Fibroblast of the conjunctiva (primary cell): Measurements from ENCODE around the gene TMEM184C.

Experiments
- DNase-seq: peaks from one replicate; pipeline ENCODE4 v3.0.0-alpha.2; 2010; ENCODE audit warnings: low read depth

TMEM184C gene

GRCh38 chr4:147599769-147600168, 17.4 kb upstream of the TMEM184C start:
- no peak for DNase-seq

DNA sequence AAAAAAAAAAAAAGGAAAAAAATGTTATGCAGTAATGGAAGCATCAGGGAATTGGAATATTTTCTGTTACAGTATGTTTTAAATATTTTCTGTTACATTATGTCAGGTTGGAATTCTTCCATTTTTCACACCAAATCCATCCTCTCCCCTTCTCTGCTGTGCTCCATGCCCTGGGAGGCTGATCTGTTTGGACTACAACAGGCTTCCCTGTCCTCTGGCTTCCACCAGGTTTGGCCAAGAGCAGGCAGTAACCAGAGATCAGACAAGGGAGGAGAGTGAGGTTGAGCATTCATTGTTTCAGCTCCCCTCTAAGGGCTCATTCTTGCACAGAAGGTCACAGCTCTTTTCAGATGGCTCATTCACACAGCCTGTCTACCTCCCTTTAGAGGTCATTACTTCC, 11.7 kb upstream of the TMEM184C start:
- no peak for DNase-seq

DNA sequence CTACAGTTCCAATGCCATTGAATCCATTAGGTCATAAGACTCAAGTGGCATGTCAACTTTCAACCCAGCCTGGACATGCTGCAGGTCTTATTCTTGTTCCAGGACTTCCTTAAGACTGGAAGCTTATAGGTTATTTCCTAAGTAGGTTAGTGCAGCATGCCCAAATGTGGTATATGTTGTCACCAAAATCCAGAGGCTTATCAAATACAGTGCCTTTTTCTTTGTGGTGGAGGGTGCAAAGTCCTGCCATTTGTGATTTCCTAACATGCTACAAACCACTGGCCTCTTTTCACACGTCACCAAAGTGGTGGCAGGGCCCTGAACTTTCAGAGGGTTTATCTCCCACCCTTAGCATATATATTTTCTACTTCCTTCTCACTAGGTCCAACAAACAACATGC, 9.7 kb upstream of the TMEM184C start:
- DNase-seq: no peak

- DNase-seq: peak; percentile 77
These were observed 6.5 kb upstream of the TMEM184C start for GRCh38 chr4:147610686-147611085.

GRCh38 chr4:147616849-147617172, 386 bp upstream of the TMEM184C start:
- no peak for DNase-seq

DNA sequence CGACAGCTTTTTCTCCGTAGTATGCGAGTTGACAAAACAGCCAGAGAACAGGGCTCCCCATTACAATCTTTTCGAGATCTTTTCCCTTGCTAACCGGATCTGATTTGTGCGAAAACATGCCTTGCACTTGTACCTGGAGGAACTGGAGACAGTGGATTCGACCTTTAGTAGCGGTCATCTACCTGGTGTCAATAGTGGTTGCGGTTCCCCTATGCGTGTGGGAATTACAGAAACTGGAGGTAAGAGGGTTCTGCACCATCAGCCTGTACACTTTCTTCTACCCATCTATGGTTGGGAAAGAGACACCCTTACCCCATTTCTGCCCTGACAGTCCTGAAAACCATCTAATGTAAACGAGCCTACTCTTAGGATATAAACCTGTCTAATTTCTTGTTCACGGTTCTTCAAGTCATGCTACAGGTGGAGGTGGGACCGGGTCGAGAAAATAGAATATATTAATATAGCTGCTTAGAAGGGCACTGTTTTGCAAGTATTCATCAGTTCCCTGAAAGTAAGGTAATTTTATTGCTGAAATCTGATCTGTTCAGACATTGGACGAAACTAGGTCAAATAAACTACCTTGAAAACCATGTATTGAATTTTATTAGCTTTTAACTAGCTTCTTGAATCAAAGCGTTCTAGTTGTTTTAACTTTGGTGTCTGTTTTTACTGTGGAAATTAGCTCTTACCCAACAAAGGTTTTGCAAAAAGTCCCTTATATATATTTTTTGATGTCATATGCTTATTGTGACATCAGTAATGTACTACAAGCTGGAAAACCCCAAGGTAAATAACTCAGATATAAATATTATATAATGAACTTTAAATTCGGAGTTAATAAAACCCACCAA, 869 bp downstream of the TMEM184C start:
- DNase-seq: no peak

GRCh38 chr4:147620315-147620714, 3.1 kb downstream of the TMEM184C start:
- no peak for DNase-seq

GRCh38 chr4:147625733-147626132, 8.5 kb downstream of the TMEM184C start:
- no peak for DNase-seq

GRCh38 chr4:147626903-147627302, 9.7 kb downstream of the TMEM184C start:
- DNase-seq: no peak

GRCh38 chr4:147628415-147628814, 11.2 kb downstream of the TMEM184C start:
- DNase-seq: no peak

DNA sequence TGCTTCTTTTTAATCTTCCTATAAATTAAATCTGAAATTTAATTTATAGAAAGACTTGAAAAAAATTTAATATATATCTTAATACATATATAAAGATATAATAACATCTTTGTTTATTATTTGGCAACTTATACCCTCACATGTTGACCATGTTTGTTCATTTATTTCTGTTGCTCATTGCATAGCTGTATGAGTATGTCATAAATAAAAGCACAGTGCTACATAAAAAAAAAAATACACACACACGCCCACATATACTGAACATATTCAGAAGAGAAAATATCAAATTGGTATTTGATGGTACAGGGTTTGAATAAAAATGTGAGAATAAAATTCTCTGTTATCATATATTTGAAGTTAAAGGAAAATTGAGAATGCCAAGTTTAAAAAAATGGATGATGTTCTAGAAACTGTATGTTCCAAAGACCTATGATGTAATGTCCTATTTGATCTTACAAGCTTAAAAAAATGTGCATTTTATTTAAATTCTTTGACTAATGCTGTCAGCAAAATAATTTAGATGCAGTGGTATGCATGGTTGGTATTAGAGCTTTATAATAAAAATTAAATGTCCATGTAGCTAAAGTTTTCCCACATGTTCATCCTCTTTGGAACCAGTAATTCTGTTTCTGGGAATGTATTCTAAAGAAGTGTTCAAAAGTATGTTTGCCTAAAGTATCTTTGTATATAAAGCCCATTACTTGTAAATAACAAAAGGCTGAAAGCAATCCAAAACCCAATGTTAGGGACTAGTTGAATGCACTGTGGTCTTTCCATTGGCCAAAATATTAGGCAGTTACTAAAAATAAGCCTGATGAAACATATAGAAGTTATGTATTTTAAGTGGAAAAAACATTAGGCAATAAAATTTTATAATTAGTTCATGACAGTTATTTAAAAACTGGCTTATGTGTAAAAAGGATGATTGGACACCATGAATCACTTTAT, 12.9 kb downstream of the TMEM184C start:
- no peak for DNase-seq

GRCh38 chr4:147633113-147633512, 15.9 kb downstream of the TMEM184C start:
- DNase-seq: peak; percentile 47

DNA sequence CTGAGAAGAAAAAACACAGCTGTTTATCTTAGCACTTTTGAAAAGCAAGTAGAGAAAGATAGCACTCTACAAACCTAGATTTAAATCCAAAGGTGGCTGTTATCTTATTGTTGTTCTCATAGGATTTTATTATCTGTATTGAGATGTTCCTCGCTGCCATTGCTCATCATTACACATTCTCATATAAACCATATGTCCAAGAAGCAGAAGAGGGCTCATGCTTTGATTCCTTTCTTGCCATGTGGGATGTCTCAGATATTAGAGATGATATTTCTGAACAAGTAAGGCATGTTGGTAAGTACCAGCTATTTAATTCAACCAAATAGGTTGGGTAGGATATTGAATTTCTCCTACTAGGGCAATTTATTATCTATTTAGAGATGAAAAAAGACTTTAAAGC, 16.4 kb downstream of the TMEM184C start:
- DNase-seq: no peak

DNA sequence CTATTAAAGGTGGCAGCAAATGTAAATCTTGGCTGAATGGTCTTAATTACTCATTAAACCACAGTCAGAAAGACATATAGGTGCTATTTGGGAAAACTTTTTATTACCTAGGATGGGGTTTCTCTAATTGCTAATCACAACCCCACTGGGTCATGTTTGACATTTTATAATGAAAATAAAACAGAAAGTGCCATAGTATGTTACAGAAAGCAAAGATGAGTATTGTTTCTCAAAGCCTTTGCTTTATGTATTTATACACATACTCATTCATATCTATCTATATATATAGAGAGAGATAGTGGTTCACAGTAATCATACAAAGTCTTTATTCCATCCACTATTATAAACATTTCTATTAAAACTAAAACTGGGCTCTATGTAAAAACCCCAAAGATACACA, 18.2 kb downstream of the TMEM184C start:
- DNase-seq: no peak

DNA sequence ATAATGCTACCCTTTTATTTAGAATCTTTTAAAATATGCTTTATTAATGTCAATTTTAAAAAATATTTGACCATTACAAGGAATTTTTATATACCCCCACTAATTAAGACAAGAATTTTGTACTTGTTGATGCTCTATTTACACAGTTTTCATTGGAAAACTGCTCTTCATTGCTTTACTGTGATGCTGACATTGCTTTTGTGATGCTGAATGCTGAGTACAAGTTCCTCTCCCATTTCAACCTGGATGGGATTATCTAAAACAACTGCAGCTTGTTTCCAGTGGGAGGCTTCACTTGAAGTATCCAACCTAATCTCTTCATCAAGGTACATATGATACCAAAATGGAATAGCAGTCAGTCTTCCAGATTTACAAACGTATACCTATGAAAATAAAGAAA, 21.2 kb downstream of the TMEM184C start:
- DNase-seq: no peak

DNA sequence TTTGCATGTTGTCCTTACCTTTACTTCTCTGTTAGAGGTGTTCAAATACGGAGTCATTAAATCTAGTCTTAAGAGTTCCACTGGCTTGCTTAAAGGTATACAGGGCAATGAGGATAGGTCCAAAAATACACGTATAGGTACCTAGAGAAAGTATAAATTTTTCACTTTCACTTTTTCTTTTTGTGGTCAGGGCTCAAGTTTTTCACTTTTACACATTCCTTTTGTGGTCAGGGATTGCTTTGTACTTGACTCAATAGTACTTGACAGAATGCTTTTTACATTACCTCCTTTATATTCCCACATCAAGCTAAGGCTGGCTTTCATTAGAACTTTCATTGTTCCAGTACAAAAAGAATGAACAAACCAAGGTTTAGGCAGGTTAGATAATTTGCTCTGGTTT, 21.7 kb downstream of the TMEM184C start:
- DNase-seq: no peak

- DNase-seq: peak; percentile 38
These were observed 22.2 kb downstream of the TMEM184C start for GRCh38 chr4:147639388-147639787.

- DNase-seq: peak; percentile 54
These were observed 23.1 kb downstream of the TMEM184C start for GRCh38 chr4:147640331-147640730.

DNA sequence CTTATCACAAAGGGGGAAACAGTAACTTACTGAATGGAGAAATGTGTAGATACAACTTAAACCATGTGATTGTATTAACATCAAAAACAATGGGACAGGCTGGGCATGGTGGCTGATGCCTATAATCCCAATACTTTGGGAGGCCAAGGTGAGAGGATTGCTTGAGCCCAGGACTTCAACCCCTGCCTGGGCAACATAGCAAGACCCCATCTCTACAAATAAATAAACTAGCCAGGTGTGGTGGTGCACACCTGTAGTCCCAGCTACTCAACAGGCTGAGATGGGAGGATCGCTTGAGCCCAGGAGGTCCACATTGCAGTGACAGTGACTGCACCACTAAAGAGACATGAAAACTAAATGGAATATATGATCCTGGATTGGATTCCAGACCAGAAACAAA, 26.4 kb downstream of the TMEM184C start:
- DNase-seq: no peak

DNA sequence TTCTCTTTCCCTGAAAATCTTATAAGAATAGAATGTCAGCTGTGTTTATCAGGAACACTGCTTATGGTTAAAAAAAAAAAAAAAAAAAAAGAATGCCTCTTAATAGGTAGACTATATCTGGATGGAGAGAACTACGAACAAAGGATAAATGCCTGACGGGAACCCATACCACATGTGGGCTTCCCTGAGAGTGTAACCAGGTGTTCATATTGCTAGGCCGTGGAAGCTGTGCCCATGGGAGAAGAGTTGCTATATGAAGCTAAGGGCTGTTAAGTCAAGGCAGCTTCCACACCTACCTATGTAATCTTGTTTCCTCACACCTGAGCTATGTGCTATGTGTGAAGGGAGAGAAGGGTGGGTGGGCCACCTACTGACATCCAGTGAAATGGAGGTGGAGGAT, 27.3 kb downstream of the TMEM184C start:
- no peak for DNase-seq

- no peak for DNase-seq
These were observed 27.9 kb downstream of the TMEM184C start for GRCh38 chr4:147645099-147645498.

- no peak for DNase-seq
These were observed 31.5 kb downstream of the TMEM184C start for GRCh38 chr4:147648656-147649055.

DNA sequence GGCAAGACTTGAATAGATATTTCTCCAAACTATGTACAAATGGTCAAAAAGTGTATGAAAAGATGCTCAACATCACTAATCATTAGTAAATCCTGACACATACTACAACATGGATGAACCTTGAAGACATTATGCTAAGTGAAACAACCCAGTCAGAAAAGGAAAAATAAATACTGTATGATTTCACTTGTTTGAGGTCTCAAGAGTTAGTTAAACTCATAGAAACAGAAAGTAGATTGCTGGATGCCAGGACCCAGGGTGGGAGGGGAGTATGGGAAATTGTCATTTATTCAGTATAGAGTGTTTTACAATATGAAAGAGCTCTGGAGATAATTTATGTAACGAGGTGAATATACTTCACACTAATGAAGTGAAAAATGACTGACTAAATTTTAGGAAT, 34.4 kb downstream of the TMEM184C start:
- DNase-seq: no peak
